Activated naive CD8-positive, alpha-beta T cell treated with anti-CD3 and anti-CD28 coated beads, Interleukin-2, amount 50 U/mL, for 16 hours (primary cell): ENCODE results near the gene ZNF692.
"Not testable (repeated sequence)": the region's sequence is repeated elsewhere in the genome, so short reads cannot be mapped to it uniquely, and the experiment has no call there.

Source experiments
- DNase-seq: peaks from one replicate; pipeline ENCODE4 v3.0.0-alpha.2; 2020; ENCODE audit warnings: low read depth, low spot score

ZNF692 gene

GRCh38 chr1:248810727-248811513 is 48.0 kb downstream of the ZNF692 start:
- DNase-seq: no peak

- no peak for DNase-seq
Observed at GRCh38 chr1:248810000-248810726, 48.7 kb downstream of the ZNF692 start.

GRCh38 chr1:248808876-248809275 is 50.0 kb downstream of the ZNF692 start:
- no peak for DNase-seq

- peak; percentile 25 for DNase-seq
Observed at GRCh38 chr1:248807067-248807737, 51.7 kb downstream of the ZNF692 start.

GRCh38 chr1:248805876-248806275 is 53.0 kb downstream of the ZNF692 start:
- no peak for DNase-seq

- no peak for DNase-seq
Observed at GRCh38 chr1:248804771-248805681, 53.9 kb downstream of the ZNF692 start.

- not testable (repeated sequence) for DNase-seq
Observed at GRCh38 chr1:248803501-248803900, 55.4 kb downstream of the ZNF692 start.

- no peak for DNase-seq
Observed at GRCh38 chr1:248802454-248802853, 56.4 kb downstream of the ZNF692 start.

- no peak for DNase-seq
Observed at GRCh38 chr1:248800459-248800858, 58.4 kb downstream of the ZNF692 start.
